D721Med (cell line): ENCODE data around the gene SIDT1.

Experiments used
- DNase-seq: peaks from one replicate; pipeline ENCODE4 v3.0.0; 2011; ENCODE audit warnings: low spot score; ENCODE audit not compliant: insufficient read length
- FAIRE-seq: peaks from 2 replicates; lab custom pipeline; 2011; peaks lifted over from hg19 to GRCh38; lab: Jason Lieb, UNC
- TF ChIP-seq, protein P1 (sequence below): IDR thresholded peaks from 2 replicates; pipeline ENCODE4 v1.5.1; 2012; ENCODE audit warnings: mild to moderate bottlenecking, control low read depth; ENCODE audit not compliant: insufficient read depth; ENCODE audit errors: missing control alignments

The SIDT1 gene

DNA sequence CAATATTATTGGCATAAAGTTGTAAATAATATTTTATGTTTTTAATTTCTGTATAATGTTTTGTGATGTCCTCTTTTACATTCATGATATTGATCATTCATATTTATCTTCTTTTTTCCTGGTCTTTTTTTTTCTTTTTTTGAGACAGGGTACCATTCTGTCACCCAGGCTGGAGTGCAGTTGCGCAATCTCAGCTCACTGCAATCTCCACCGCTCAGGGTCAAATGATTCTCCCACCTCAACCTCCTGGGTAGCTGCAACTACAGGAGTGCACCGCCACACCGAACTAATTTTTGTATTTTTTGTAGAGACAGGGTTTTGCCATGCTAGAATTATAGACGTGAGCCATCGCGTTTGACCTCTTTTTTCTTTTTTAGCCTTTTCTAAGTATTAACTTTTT is 111.2 kb downstream of the SIDT1 start:
- no peak for FAIRE-seq

DNA sequence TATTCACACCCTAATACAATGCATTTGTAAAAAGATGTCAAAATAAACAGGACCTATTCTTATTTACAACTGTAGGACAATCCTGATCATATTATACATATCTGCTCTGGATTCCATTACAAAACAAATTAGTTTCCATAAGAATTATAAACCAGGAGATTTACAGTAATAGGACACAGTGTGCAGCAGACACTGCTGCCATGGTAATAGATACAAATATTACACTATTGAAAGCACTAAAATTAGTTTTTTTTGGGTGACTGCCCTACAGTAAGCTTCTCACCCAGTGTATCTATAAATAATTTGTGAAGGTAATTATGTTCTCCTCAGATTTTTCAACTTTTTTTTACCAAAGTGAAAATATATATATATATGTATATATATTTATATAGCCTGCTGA is 116.2 kb downstream of the SIDT1 start:
- FAIRE-seq (no peak), DNase-seq (no peak)
- TF ChIP-seq, protein P1, sequence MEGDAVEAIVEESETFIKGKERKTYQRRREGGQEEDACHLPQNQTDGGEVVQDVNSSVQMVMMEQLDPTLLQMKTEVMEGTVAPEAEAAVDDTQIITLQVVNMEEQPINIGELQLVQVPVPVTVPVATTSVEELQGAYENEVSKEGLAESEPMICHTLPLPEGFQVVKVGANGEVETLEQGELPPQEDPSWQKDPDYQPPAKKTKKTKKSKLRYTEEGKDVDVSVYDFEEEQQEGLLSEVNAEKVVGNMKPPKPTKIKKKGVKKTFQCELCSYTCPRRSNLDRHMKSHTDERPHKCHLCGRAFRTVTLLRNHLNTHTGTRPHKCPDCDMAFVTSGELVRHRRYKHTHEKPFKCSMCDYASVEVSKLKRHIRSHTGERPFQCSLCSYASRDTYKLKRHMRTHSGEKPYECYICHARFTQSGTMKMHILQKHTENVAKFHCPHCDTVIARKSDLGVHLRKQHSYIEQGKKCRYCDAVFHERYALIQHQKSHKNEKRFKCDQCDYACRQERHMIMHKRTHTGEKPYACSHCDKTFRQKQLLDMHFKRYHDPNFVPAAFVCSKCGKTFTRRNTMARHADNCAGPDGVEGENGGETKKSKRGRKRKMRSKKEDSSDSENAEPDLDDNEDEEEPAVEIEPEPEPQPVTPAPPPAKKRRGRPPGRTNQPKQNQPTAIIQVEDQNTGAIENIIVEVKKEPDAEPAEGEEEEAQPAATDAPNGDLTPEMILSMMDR = no peak

More for the DNA sequence above, 111.2 kb downstream of the SIDT1 start:
- DNase-seq = no peak
- TF ChIP-seq, protein P1 = no peak

DNA sequence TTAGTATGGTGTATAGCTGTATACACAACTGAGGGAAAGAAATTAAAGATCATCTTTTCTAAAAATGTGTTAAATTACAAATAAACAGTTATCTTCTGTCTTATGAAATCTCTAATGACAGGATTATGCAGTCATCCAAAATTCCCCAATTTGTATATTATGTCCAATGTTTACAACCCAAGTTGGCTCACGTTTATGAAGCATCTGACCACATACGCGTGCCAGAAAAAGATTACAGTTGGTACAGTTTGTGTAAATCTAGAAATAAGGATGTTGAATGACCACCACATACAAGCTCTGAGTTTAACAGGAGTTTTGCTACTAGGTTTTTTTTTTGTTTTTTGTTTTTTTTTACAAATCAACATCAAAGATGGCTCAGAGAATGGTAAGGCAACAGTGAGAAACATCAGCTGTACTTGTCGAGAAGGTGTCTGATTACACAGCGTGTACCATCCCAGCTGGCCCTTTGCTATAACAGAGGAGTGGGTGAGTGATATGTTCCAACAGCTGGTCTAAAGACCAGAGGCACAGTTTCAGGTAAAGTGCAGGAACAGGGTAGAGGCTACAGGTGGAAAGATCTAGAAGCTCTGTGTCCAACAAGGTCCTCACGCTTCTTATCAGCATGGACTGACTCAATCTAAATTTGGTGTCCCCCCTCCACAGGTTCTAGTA is 117.0 kb downstream of the SIDT1 start:
- FAIRE-seq (no peak), DNase-seq (no peak)
- TF ChIP-seq, protein P1 = no peak

DNA sequence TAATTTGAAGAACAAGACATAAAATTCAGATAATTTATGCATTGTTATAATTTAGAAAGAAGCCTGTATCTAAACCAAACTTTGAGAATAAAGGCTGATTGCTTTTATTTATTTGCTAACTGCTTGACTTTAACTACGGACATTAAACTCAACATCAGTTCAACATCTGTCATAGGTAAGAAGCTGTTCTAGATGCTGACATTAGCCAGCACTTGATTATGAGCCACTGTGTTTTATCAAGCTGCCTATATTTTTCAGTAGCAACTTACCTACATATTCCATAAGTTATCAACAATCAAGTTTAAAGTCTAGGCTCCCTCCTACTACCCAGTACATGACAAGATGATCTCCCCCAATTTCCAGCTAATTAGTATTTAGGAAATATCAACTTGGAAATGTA is 122.0 kb downstream of the SIDT1 start:
- TF ChIP-seq, protein P1 = no peak
- FAIRE-seq (no peak), DNase-seq (no peak)

DNA sequence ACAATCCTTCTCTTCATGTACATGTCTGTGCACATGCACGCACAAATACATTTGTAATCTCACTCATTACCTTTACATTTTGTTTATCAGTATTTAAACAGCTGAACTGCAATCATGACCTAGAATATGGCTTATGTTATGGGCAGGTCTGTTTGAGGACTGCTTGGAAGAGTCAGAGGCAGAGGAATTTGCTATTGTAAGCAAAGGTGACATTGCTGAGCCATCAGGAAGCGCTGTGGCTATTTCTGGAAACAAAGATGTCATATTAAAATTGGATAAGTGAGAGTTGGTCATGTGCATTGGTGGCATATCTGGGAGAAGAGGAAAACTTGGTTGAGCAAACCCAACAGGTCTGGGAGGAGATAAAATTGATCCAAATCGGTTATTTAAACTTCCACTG is 122.5 kb downstream of the SIDT1 start:
- FAIRE-seq (no peak), DNase-seq (no peak)
- TF ChIP-seq, protein P1 = no peak

DNA sequence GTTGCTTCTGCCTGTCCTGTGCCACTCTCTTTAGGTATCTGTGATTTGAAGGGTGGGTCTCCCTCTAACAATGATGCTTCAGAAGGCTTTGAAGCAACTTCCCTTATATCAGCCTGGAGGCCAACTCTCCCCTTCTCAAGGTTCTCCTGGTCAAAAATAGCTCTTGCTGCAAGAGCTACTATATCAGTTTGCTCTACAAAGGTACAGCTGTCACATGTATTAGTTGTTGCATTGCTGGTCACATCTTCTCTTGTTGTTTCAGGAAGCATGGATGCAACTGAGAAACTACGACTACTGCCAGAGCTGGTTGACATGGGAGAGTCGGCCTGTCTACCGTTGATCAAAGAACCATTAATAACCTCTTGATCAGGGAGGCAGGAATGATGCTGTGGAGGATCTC is 125.8 kb downstream of the SIDT1 start:
- FAIRE-seq (no peak), DNase-seq (no peak)
- TF ChIP-seq, protein P1 = no peak

DNA sequence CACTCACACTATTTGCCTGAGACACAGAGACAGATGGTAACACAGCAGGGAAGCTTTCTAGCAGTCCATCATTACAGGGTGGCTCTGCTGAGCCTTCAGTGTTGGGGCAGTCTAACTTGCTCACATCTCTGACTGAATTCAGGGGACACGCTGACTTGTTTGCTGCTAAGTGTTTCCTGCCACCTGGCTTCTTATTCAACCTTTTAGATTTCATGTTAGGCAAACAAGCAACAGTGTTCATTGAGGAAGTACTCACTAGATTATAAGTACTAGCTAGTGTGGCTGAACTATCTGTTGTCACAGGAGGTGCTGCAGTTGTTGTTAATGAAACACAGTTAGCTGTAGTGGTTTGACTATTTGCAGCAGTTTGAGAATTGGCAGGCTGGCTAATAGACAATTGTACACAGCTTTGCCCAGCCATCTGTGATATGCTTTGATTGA is 126.8 kb downstream of the SIDT1 start:
- TF ChIP-seq, protein P1 = no peak
- DNase-seq = no peak
- no peak for FAIRE-seq
